Right lobe of liver (tissue), 6 donors: Measurements from ENCODE around the gene RPS3A. TPM values are rescaled to one million over a fixed set of nuclear protein-coding genes. Genes with fewer than 3 reads are reported as not detected.

ENCODE experiments used
- ATAC-seq, 4 donors: fragments of 200-7000 bp; cut with Tn5 transposase; one replicate each; pipeline ENCODE4 v1.9.1; 2020; ENCODE audit warnings: mild to moderate bottlenecking in 4 of 4, moderate library complexity in 4 of 4
- DNase-seq, 3 donors: peaks; one replicate each; pipeline ENCODE4 v3.0.0-alpha.2; 2020
- H3K27ac ChIP-seq, 3 donors: fragments of 200-600 bp; one replicate each; pipeline ENCODE4 v1.8.0; 2022
- H3K27me3 ChIP-seq, 2 donors: fragments of 200-600 bp; one replicate each; pipeline ENCODE4 v1.8.0; 2022
- H3K36me3 ChIP-seq, 4 donors: fragments of 200-600 bp; sonication (generic) in 1 of 4; one replicate each; pipeline versions ENCODE4 v1.5.1 to v1.8.0; 2017 to 2022; ENCODE audit warnings: control low read depth in 1 of 4
- H3K4me1 ChIP-seq, 4 donors: fragments of 200-600 bp; sonication (generic) in 1 of 4; one replicate each; pipeline versions ENCODE4 v1.5.1 to v1.8.0; 2017 to 2022; ENCODE audit warnings: control low read depth in 1 of 4
- H3K4me3 ChIP-seq, 3 donors: fragments of 200-600 bp; one replicate each; pipeline ENCODE4 v1.8.0; 2022
- H3K9me3 ChIP-seq, 4 donors: fragments of 200-600 bp; sonication (generic) in 1 of 4; one replicate each; pipeline versions ENCODE4 v1.5.1 to v1.8.0; 2017 to 2022; ENCODE audit warnings: control low read depth in 1 of 4
- CTCF ChIP-seq, 4 donors: fragments of 200-600 bp in 3 of 4; fragments of 450-650 bp in 1 of 4; IDR thresholded peaks; one replicate each; pipeline versions ENCODE4 v1.5.1 to v1.8.0; 2016 to 2022; ENCODE audit warnings: antibody characterized with exemption in 4 of 4, mild to moderate bottlenecking in 2 of 4
- POLR2A ChIP-seq: fragments of 450-650 bp; IDR thresholded peaks from one replicate; pipeline ENCODE4 v1.6.1; 2017; ENCODE audit warnings: antibody characterized with exemption, mild to moderate bottlenecking
- WGBS: methylation state at CpG from one replicate; pipeline ENCODE4 v1.1.6; 2018; ENCODE audit warnings: low coverage, low lambda C conversion rate; ENCODE audit not compliant: insufficient coverage; ENCODE audit errors: missing lambda C conversion rate; 5-methylcytosine and 5-hydroxymethylcytosine counted together
- intact Hi-C, 2 donors: fragments of 100-400 bp; cut with DNase I; formaldehyde crosslinking; loops; one replicate each; pipeline versions ENCODE4 v1.11.2 to v1.14.1; 2022
- total RNA-seq, 6 experiments: library from RNA; depleted of rRNA in 2 of 6; stranded (reverse); fragments of >200 nt in 2 of 6; fragmentation: NEBNext Ultra II Directional in 3 of 6; extraction: Animal tissue kit (Norgen Biotek cat#: 25700) in 3 of 6; gene quantifications; one replicate each; pipeline versions ENCODE4 v1.1.0 to v1.2.4, GENCODE V29; 2016 to 2023
- donor health status: DM: no; HTN: yes; CAD: no.
- donor health status: DM: no; HTN: no; CAD: no.
- donor health status: DM: no; HTN: no; CAD: no.
- donor health status: DM: no; HTN: yes; CAD: no.
- donor health status: DM: no; HTN: yes; CAD: no.

RPS3A gene
- total RNA-seq, 6 experiments from 2014 or later: 420 to 946 (median 518) TPM

GRCh38 chr4:151147000-151147399, 47.6 kb downstream of the RPS3A start:
- 51% methylated on average over 3 of the region's 3 CpGs for WGBS

GRCh38 chr4:151148261-151148660, 48.8 kb downstream of the RPS3A start:
- Histone ChIP-seq H3K27me3 (no peaks in the 10 kb centered on the region), H3K4me1 (no peaks in the 10 kb centered on the region), H3K9me3 (no peaks in the 10 kb centered on the region), H3K4me3 (no peak overlapping the region), H3K36me3 (peaks cover 0 to 37% (median 0%) of the 10 kb centered on the region in 4 donors), H3K27ac (no peak overlapping the region)
- 68% methylated on average over 4 of the region's 4 CpGs for WGBS
- intact Hi-C loops: no loop called here
- DNase-seq (no peak), ATAC-seq (peak in 1 of 4 donors; percentile 16)
- TF ChIP-seq POLR2A: no peak
- TF ChIP-seq CTCF (IDR thresholded peaks at IDR 0.05): no peak

More at GRCh38 chr4:151147000-151147399, 47.6 kb downstream of the RPS3A start:
- no peak for DNase-seq
- Histone ChIP-seq H3K4me3 (no peak overlapping the region), H3K27ac (no peak overlapping the region), H3K9me3 (no peaks in the 10 kb centered on the region), H3K27me3 (no peaks in the 10 kb centered on the region), H3K4me1 (no peaks in the 10 kb centered on the region), H3K36me3 (peaks cover 0 to 37% (median 0%) of the 10 kb centered on the region in 4 donors)
- intact Hi-C loops: no loop called here
- ATAC-seq: peak in 2 of 4 donors; percentile 35 to 39
- TF ChIP-seq POLR2A (no peak), CTCF (IDR thresholded peaks at IDR 0.05) (no peak)

GRCh38 chr4:151150821-151151580, 51.6 kb downstream of the RPS3A start:
- H3K4me3 ChIP-seq: no peak overlapping the region
- H3K27ac ChIP-seq: no peak overlapping the region
- H3K36me3 ChIP-seq: peaks cover 0 to 21% (median 0%) of the 10 kb centered on the region in 4 donors
- H3K27me3 ChIP-seq: no peaks in the 10 kb centered on the region
- no peaks in the 10 kb centered on the region for H3K4me1 ChIP-seq
- DNase-seq: no peak
- no peaks in the 10 kb centered on the region for H3K9me3 ChIP-seq
- ATAC-seq: no peak
- intact Hi-C loops: no loop called here
- WGBS: 91% methylated on average over 9 of the region's 9 CpGs
- TF ChIP-seq CTCF (IDR thresholded peaks at IDR 0.05) (no peak), POLR2A (no peak)

GRCh38 chr4:151152028-151152427, 52.6 kb downstream of the RPS3A start:
- peak in 3 of 4 donors; percentile 25 to 49 (median 40) for ATAC-seq
- no peaks in the 10 kb centered on the region for H3K27me3 ChIP-seq
- no peak for DNase-seq
- H3K4me1 ChIP-seq: no peaks in the 10 kb centered on the region
- TF ChIP-seq CTCF (IDR thresholded peaks at IDR 0.05) (no peak), POLR2A (no peak)
- no peaks in the 10 kb centered on the region for H3K9me3 ChIP-seq
- H3K4me3 ChIP-seq: no peak overlapping the region
- intact Hi-C loops: no loop called here
- peaks cover 0 to 21% (median 0%) of the 10 kb centered on the region in 4 donors for H3K36me3 ChIP-seq
- WGBS: 21% methylated on average over 1 of the region's 1 CpG
- H3K27ac ChIP-seq: no peak overlapping the region
